COLO829 (cell line): ENCODE data around the gene SLC26A11.
A peak's percentile ranks its signal among the peaks of the same experiment; 100 is the strongest.
"Not testable (repeated sequence)": the region's sequence is repeated elsewhere in the genome, so short reads cannot be mapped to it uniquely, and the experiment has no call there.

ENCODE experiments used
- DNase-seq: peaks from one replicate; pipeline ENCODE4 v3.0.0; 2012; ENCODE audit warnings: low spot score

Gene SLC26A11

DNA sequence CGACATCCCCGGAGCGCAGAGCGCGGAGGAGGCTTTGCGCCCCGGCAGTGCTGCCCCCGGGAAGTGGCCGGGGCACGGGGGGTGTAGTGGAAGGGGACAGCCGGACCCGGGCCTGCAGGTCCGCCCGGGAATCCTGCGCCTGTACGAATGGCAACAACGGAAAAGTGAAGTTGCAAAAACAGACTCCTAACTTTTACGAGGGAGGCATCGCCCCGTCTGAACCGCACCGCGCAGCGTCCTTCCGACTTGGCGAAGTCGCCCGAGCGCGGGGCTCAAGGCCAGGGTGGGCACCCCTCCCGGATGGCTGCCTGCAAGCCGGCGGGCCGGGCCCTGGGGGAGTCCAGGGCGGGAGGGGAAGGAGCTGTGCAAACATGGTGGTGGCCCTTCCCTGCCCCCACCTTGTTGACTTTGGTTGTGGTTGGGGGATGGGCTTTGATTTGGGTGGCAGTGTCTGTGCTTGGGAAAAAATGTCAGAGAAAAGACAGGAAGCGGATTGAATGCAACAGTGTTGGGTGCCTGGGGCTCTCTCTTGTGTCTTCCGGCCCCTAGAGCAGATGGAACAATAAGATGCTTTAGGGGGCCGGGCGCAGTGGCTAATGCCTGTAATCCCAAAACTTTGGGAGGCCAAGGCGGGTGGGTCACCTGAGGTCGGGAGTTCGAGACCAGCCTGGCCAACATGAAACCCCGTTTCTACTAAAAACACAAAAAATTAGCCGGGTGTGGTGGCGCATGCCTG lies 41.1 kb downstream of the SLC26A11 start:
- DNase-seq: peak; percentile 76

DNA sequence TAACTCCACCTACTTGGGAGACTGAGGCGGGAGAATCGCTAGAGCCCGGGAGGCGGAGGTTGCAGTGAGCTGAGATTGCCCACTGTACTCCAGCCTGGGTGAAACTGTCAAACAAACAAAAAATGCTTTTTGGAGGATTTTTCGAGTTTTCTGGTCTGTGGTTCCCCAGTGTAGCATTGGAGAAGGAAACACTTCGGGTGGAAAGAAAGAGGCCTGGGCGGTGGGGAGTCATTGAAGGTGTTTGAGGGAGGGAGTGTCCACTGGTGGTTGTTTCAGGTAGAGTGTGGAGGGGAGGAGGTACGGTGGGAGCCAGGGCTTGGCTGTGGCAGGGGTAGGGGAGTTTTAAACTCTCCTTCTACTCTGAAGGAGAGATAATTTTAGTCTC lies 41.7 kb downstream of the SLC26A11 start:
- no peak for DNase-seq

- DNase-seq: no peak
These were observed 42.1 kb downstream of the SLC26A11 start for GRCh38 chr17:80262291-80262690.

DNA sequence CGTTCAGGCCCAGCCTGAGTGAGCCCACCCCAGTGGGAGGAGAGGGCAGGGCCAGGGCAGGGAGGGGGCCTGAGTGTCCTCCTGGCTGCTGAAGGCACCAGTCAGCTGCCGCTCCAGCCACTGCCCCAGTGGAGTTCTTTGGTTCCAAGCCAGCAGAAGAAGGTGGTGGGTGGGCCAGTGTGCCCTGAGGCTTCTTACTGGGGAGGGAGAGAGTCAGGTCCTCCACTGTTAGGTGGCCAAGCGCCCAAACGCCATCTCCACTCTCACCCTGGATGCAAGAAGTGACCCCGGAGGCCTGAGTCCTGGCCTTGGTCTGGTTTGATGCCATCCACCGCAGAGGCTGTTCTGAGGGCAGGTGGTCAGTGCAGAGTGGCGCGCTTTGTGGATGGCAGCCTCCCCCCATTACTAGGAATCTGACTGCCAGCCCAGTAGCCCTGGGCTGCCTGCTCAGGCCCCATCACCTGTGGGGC lies 42.6 kb downstream of the SLC26A11 start:
- no peak for DNase-seq

- peak; percentile 72 for DNase-seq
These were observed 43.3 kb downstream of the SLC26A11 start for GRCh38 chr17:80263253-80264204.

GRCh38 chr17:80264205-80265075 lies 44.2 kb downstream of the SLC26A11 start:
- no peak for DNase-seq

- DNase-seq: no peak
These were observed 45.2 kb downstream of the SLC26A11 start for GRCh38 chr17:80265205-80266068.

DNA sequence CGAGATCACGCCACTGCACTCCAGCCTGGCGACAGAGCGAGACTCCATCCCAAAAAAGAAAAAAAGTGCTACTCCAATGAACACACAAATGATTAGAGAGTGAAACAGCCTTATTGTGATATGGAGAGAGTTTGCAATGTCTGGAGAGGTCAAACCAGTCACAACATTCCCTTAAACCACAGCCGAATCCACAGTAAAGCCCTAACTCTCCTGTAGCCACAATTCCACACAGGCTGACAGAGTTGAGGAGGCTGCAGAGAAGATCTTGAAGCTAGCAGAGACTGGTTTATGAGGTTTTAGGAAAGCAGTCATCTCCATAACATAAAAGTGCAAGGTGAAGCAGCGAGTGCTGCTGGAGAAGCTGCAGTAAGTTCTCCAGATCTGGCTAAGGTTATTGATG lies 47.2 kb downstream of the SLC26A11 start:
- DNase-seq: no peak

DNA sequence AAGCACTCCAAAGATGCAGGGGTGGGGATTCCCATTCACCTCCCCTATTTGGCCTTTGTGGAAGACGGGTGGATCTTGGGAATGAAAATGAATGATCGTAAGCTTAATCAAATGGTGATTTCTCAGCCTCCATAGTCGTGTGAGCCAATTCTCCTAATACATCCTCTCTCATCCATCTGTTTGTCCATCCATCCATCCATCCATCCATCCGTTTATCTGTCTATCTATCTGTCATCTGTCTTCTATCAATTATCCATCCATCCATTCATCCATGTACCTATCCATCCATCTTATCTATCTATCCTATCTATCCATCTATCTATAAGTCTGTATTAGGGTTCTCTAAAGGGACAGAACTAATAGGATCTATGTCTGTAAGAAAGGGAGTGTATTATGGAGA lies 48.2 kb downstream of the SLC26A11 start:
- DNase-seq: no peak

GRCh38 chr17:80269405-80269807 lies 49.2 kb downstream of the SLC26A11 start:
- DNase-seq: no peak

DNA sequence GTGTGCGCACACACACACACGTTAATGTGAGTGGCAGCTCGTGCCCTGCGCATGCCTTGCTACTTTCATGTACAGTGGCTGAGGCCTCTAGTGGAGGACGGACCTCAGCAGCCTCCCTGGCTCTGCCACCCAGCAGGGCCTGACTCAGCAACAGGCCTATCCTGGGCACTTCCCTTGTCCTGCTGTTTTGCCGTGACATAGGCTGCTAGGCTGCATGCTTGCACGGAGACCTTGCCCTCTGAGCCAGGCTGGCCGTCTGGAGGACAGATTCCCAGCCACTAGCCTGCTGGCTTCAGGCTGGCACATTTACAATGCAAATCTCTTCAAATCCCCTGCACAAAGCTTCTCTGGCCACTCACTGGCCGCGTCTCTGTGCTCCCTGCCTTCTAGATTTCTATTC lies 49.9 kb downstream of the SLC26A11 start:
- DNase-seq: no peak

GRCh38 chr17:80270836-80271235 lies 50.6 kb downstream of the SLC26A11 start:
- no peak for DNase-seq

- no peak for DNase-seq
These were observed 52.1 kb downstream of the SLC26A11 start for GRCh38 chr17:80272366-80272765.

DNA sequence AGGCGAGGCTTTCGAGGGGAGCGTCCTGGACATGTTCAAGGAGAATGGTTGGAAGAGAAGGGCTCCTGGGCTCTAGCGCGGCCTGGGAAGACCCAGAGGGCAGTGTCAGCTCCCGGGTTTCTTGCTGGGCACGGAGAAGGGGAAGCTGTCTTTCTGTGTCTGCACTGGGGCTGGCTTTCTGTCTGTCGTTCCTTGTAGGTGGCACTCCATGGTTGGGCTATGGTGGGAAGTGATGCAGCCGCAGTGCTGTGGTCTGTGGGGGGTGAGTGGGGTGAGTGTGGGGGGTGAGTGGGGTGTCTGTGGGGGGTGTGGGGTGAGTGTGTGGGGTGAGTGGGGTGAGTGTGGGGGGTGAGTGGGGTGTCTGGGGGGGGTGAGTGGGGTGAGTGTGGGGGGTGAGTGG lies 54.1 kb downstream of the SLC26A11 start:
- DNase-seq: no peak

DNA sequence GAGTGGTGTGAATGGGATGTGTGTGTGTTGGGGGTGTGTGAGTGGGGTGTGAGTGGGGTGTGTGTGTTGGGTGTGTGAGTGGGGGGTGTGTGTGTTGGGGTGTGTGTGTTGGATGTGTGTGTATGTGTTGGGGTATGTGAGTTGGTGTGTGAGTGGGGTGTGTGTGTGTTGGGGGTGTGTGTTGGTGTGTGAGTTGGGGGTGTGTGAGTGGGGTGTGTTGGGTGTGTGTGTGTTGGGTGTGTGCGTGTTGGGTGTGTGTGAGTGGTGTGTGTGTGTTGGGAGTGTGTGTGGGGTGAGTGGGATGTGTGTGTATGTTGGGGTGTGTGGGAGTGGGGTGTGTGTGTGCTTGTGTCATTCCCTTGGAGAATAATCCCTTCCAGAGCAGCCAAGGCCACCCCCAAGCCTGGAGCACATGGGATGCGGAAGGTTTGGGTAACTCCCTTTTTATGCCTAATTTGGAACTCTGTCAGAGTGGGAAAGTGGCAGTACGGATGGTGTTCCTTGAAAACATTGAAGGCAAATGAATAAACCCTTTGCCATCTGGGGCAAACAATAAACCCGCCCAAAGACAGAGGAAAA lies 54.7 kb downstream of the SLC26A11 start:
- DNase-seq: no peak

- not testable (repeated sequence) for DNase-seq
These were observed 55.6 kb downstream of the SLC26A11 start for GRCh38 chr17:80275857-80276256.

GRCh38 chr17:80277751-80278671 lies 57.8 kb downstream of the SLC26A11 start:
- peak; percentile 52 for DNase-seq

DNA sequence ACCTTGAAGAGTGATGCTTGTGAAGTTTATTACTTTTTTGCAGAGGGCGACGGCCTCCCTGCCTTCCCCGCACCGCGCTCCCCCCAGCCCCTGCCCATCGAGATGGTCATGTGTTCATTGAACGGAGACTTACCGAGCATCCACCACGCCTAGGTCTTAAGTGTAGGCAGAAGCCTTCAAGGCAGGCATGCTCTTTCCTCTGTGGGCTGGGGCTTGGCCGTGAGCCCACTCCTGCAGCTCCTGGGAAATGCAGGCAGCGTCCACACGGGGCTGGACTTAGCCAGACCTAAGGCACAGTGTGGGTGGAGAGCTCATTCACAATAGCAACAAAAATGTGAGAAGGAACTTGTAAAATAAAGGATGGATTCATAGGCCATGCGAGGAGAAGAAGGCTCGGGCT lies 59.7 kb downstream of the SLC26A11 start:
- DNase-seq: peak; percentile 91

DNA sequence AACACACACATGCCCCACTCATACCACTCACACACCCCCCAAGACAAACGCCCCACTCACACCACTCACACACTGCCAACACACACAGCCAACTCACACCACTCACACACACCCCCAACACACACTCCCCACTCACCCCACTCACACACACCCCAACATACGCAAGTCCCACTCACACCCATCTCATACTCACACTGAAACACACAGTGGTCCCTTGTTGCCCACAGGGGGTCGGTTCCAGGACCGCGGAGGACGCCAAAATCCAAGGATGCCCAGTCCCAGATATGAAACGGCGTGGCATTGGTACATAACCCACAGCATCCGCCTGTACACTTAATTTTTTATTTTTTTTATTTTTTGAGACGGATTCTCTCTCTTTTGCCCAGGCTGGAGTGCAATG lies 61.3 kb downstream of the SLC26A11 start:
- no peak for DNase-seq
